Glomerular visceral epithelial cell (primary cell): ENCODE measurements around the gene MMD2.

Experiments used
- DNase-seq: peaks from one replicate; pipeline ENCODE4 v3.0.0-alpha.2; 2016; ENCODE audit errors: extremely low spot score

Gene MMD2

DNA sequence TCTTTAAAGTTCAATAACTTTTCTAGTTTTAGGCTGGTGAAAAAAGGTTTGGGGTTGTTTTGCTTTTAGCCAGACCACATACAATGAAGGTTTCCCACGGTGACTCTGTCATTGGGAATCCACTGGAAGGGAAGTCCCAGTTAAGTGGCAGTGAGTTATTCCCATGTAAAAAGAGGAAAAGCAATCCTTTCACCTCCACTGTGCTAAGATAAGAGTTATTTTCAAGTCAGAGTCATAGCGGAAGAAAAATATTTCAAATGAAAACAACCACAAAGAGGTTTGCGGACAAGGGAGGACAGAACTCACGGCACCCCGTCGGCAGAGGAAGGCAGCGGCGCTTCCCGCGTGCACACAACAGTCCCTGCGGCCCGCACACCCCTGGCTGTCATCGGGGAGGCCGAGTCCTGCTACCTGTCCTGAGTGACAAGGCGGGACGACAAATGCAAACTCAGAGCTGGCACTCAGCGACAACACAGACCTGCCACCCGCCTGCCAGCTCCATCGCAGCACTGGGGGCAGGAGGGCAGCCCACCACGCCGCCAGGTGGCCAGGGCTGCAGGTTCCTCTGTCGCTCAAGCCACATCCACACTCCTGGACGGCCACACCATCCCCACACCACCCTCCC is 87.8 kb downstream of the MMD2 start:
- no peak for DNase-seq

DNA sequence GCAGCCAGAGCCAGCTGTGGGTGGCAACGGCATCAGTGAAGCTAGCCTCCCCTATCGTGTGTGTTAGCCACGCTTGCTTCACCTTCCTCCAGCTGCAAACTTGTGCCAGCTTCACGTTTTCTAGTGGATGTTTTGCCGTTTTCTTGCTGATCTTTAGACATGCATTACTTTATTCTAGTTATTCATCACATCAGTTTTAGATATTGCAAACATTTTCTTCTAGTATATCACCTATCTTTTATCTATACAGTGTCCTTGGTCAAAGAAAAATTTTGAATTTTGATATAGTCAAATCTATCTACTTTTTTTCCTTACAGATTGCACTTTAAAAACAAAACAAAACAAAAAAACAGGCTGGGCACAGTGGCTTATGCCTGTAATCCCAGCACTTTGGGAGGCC is 90.5 kb downstream of the MMD2 start:
- DNase-seq, result no peak

DNA sequence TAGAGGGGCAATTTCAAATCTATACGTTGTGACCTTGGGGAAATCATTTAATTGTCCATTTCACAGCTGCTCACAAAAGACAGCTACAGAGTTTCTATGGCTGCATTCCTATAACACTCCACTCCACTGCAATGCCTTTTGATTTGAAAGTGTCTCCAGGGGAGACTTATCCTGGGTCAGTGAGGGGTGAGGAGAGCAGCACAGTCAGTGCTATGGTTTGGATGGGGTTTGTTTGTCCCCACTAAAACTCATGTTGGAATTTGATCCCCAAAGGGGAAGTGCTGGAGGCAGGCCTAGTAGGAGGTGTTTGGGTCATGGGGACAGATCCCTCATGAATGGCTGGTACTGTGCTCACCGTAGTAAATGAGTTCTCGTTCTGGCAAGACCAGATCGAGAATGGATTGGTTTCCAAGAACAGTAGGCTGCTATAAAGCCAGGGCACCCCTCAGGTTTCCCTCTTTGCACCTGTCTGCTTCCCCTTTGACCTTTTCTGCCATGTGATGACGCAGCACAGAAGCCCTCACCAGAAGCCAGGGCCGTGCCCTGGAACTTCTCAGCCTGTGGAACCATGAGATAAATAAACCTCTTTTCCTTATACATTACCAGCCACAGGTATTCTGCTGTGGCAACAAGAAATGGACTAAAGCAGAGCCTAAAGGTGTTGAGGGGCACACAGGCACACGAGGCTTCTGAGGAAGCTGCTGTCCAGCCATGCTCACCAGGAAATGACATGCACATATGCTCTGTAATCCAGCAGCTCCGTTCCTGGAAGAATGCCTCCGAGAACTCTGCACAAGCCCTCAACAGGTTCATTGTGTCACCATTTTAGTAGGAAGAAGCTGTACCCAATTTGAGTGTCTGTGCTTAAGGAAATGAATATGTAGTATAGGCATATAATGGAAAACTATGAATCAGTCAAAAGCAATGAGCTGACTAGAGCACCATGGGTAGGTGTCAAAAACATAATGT is 92.2 kb downstream of the MMD2 start:
- DNase-seq, result no peak

DNA sequence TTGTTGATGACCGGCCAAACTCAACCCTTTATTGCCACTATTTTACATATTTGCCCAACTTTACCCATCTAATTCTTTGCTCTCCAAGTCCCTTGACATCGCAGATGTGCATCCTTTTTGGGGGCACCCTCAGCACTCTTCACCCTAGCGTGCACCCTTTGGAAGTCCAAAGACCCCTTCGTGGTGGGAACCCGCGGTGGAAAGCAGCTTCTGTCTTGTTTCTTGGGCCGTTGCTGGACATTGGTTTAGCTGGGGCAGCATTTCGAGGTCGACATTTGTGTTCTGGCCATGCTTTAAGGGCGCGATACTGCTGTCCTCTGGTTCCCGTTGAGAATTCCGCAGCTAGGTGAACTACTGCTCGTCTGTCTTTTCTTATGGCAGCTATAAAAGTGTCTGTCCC is 96.8 kb downstream of the MMD2 start:
- no peak for DNase-seq

DNA sequence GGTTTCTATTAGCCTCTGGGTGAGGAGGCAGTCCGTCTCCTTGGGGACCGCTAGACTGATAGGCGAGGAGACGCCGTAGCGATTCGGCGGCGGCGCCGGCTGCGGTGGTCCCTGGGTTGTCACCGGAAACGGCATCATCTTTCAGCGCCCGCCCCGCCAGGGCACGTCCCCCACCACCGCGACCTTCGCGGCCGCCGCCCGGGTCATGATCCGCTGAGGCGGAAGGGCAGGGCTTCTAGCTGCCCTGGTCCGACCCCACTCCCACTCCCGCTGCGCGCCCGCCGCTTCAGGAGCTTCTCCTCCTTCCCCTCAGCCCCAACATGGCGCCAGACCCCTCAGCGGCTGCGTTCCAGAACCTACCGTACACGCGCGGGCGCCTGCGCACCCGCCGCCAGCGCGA is 97.3 kb downstream of the MMD2 start, which contains the start of gene PAPOLB:
PAPOLB (minus strand) TSS at position 358 of the 400 bp plus-strand sequence; CDS start at position 138, 220 bp downstream.
- DNase-seq, result no peak

DNA sequence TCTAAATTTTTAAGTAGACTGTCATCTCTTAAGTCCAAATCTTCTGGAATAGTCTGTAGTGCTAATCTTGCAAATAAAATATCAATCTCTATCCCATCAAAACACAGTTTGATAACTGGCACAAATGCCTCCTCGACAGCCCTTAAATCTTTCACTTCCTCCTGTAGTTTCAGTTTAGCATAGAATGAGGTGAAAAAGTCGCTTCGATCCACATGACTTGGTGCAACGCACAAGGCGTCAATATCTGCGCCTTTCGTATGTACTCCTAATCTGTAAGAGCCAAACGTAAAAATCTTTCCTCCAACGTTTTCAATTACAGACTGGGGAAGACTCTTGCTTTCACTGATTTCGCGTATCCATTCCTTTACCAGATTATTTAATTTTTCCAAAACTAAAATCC is 97.8 kb downstream of the MMD2 start:
- no peak for DNase-seq

DNA sequence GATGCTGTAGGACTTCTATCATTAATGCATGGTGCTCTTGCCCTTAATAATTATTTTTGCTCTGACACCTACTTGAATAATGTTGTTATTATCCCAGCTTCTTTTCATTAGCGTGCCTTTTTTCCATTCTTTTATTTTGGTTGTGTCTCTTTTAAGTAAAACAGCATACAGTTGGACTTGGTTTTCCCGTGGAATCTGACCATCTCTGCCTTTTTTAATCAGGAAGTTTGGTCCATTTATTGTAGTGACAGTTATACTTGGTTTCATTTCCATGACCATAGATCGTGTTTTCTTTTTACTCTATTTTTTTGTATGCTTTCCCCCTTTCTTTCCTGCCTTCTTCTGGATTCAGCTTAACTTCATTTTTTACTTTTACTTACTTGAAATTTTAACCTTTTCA is 101.8 kb downstream of the MMD2 start:
- DNase-seq, result no peak

DNA sequence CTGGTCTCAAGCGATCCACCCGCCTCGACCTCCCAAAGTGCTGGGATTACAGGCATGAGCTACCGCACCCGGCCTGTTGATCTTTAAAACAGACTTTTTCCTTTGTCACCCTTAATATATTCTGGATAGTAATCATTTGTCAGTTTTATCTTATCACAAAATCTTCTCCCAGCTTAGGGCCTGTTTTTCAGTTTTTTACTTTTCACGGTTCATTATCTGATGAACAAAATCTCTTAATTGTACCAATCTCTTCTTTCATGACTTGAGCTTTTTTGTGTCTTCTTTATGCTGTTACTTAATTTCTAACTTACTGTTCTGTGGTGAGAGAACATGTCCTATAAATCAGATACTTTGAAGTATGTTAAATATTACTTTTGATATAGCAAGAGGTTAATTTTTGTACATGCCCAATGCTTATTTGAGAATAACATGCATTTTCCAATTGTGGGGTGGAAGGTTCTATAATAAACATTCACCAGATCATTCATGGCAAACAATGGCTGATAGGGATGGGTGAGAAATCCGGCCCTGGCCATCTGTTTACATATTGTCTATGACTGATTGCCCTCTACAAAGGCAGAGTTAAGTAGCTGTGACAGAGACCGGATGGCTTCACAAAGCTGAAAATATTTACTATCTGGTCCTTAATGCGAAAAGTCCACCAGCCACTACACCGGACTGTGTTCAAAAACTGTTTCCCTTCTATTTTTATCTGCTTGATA is 102.5 kb downstream of the MMD2 start:
- DNase-seq, result no peak
